GM21529 (cell line): Measurements from ENCODE around the gene BMP7.
"Not testable (repeated sequence)": the region's sequence is repeated elsewhere in the genome, so short reads cannot be mapped to it uniquely, and the experiment has no call there.

ENCODE experiments used
- ATAC-seq: cut with Tn5 transposase; IDR thresholded peaks from one replicate; pipeline ENCODE4 v1.9.1; 2021; ENCODE audit not compliant: unreplicated experiment

Gene BMP7

GRCh38 chr20:57195023-57195422, 71.4 kb downstream of the BMP7 start:
- no peak for ATAC-seq

DNA sequence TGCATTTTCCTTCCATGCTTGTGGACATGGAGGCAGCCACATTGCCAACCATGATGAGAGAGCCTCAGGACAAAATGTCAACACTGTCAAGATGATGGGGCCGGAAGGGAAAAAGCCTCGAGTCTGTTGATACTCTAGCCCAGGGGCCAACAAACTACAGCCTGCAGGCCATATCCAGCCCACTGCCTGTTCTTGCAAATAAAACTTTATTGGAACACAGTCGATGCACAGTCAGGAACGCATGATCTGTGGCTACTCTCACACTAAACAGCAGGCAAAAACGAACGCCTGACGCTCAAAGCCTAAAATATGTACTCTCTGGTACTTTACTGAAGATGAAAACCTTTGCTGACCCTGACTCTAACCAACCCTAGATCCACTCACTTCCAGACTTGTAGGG, 72.3 kb downstream of the BMP7 start:
- ATAC-seq = no peak

DNA sequence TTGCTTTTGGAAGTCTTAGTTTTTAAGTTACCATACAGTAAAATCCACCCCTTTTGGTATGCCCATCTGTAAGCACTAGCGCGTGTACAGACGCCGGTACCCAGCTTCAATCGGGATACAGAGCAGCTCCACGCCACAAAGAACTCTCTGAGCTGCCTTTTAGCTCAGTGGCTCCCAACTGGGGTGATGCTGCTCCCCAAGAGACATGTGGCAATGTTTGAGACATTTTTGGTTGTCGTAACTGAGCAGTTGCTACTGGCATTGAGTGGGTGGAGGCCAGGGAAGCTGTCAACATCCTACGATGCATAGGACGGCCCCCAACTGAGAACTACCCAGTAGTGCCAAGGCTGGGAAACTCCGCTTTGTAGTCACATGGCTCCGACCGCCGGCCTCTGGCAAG, 73.3 kb downstream of the BMP7 start:
- no peak for ATAC-seq

DNA sequence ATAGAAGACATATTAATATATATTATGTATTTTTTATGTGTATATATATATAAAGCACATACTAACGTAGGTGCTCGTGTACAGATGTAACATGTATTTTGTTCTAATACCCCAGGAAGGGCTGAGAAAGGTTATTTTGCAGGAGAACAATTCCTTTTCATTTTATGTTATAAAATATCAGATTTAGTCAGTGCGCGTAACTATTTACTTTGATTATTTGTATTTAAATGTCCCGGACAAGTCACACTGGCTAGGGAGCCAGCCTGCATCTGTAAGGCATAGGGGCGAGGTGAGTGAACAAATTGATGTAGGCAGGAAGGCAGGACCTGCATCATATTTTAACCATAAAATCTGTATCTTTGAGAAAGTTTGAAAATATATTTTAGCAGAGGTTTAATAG, 74.1 kb downstream of the BMP7 start:
- no peak for ATAC-seq

- ATAC-seq = not testable (repeated sequence)
Observed at GRCh38 chr20:57191265-57191638, 75.2 kb downstream of the BMP7 start.

DNA sequence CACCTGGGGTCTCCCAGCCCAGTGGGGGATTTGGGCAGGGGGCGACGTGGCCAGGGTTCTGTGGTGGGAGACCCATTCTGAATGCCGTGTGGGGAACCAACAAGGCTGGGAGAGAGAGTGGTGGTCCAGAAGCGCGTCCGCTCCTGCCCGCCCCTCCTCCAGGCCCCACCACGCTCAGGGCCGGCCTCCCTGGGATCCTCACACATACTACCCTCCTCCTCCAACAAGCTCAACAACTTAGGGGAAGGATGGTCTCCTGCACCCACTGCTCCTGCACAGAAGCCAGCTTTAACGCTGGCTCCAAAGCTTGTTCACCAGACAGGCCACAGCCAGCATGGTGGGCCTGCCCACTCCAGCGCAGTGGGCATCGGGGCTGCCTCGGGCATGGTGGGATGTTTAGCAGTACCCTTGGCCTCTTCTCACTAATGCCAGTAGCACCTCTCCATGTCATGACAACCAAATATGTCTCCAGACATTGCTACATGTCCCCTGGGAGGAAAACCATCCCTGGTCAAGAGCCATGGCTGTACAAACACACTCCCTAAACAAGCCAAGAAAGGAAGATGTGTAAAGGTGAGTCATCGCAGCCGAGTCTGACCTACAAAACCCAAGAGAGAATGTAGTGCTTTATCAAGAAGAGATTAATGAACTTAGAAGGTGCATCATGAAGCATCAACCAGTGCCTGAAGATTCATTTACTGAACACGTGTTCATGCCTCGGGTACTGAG, 75.7 kb downstream of the BMP7 start:
- no peak for ATAC-seq

DNA sequence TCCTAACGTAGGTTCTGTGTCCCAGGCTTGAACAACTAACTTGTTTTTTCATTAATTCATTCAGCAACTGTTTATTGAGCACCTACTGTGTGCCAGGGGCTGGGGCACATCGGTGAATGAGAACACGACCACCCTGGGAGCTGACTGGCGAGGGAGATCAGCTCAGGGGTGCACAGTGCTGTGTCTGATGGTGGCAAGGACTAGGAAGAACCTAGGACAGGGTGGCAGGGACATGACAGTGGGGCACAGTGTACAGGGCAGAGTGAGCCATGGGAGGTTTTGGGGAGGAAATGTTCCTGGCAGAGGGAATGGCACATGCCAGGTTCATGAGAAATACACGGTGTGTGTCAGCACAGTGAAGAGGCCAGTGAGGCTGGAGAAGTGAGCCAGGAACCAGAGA, 76.7 kb downstream of the BMP7 start:
- ATAC-seq = no peak

GRCh38 chr20:57188576-57189079, 77.8 kb downstream of the BMP7 start:
- no peak for ATAC-seq

DNA sequence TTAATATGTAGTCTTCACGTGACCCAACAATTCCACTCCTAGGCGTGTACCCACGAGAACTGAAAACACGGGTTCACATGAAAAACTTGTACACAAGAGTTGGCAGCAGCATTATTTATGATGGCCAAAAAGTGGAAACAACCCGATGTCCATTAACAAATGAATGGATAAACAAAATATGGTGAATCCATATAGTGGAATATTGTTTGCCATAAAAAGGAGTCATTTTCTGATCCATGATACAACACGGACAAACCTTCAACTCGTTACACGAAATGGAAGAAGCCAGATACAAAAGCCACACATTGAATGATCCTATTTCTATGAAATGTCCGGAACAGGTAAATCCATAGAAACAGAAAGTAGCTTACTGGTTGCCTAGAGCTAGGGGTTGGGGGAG, 78.4 kb downstream of the BMP7 start:
- no peak for ATAC-seq

DNA sequence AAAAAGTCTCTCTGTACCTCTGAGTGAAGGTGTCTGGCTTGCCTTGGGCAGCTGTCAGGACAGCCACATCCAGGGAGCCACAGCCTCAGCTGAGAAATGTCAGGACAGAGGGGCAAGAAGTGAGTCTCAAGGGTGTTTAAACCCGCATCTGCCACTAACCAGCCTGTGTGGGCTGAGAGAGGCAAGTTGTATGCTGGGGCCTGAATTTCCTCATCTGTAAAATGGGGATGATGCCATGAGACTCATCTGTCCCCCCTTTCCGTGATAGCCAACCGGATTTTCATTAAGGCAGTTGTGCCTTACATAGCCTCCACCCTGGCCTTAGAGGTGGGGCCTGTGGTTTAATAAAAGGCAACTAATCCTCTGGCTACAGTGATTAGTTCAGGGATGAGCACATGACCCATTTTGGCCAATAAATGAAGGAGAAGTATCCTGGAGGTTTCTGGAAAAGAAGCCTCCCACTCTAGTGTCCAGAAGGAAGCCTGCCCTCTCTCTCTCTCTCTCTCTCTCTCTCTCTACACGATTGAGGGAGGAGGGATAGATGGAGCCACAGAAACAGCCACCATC, 79.3 kb downstream of the BMP7 start:
- no peak for ATAC-seq

DNA sequence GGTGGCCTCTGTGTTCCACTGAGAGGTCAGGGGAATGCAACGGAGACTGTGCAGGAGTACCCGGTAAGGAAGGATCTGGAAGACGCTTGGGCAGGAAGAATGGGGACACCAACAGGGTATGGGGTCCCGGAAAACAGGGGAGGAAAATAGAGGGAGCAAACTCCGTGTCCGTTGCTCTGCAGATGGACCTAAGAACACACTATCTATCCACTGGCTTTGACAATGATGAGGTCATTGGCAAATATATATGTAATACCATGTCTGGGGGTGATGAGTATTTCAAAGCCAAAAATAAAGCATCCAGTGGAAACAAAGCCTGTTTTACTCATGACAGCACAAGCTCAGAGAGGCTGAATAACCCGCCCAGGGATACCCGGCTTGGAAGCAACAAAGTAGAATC, 80.2 kb downstream of the BMP7 start:
- no peak for ATAC-seq

DNA sequence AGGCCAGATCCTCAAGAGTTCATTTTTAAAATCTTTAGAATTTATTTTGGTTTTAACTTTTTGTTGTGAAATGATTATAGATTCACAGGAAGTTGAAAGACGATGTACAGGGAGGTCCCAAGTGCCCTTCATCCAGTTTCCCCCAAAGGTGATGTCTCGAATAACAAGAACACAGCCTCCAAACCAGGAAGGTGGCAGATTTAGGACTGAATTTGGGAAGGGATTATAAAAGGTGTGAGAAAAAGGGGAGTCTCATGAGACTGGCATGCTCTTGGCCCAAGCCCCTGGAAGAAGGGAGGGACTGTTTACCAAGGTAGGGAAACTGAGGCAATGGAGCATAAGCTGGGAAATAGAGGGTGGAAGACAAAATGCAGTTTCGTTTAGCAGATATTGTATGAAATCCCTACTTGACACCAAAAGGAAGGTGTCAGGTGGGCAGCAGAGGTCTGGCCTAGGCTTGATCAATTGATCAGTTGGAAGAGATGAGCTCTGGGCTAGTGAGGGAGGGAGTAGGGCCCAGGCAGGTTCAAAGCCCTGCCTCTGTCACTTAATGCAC, 81.2 kb downstream of the BMP7 start:
- ATAC-seq = no peak

DNA sequence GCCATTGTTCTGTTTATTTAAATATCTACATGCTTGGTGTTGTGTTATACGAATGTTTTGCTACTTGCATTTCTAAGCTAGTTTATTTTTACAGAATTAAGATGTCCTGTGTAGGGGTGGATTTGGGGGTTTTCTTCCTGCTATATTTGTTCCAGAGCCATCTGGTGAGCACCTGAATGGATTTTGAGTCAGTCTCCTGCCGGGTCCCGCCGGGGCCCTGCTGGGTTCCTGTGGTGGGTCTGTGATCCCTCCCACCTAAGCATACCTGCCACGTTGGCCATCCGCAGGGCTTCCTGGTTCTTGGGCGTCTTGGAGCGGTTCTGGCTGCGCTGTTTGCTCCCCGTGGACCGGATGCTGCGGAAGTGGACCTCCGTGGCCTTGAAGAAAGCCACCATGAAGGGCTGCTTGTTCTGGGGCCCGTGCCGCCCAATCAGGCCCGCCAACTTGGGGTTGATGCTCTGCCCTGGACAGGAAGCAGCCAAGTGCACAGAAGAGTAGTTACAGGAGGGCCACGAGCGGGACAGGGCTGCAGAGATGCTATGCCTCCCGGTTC, 82.9 kb downstream of the BMP7 start:
- no peak for ATAC-seq

DNA sequence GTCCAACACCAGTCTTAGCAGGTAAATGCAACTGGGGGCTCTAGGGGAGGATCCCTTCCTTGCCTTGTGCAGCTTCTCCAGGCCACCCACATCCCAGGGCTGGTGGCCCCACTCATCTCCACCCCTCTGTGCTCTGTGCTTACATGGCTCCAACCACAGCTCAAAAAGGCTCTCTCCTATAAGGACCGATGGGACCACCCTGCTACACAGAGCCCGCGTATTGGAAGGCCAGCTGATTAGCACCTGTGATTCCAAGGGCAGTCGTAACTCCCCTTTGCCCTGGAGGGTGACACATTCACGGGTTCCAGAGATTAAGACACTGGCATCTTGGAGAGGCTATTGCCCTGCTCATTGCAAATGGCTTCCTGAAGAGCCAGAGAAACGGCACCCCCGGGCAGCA, 84.8 kb downstream of the BMP7 start:
- ATAC-seq = no peak

- ATAC-seq = no peak
Observed at GRCh38 chr20:57180954-57181353, 85.5 kb downstream of the BMP7 start.

GRCh38 chr20:57180387-57180786, 86.1 kb downstream of the BMP7 start:
- ATAC-seq = no peak

DNA sequence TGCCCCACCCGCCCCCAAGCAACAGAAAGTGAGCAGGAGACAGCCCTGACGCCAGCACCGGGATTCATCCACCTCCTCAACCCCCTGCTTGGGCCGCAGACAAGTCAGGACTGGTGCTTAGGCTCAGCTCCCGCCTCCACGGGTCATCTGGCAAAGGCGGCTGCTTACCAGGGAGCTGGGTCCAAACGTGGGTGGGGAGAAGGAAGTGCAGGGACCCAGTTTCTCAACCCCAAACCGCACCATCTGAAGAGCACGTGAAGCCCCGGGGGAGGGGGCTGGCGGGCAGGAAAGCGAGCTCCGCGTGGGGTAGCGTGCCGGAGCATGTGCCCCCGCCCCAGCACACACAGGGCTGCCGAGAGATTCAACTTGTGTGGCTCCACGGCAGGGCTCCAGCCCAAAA, 87.2 kb downstream of the BMP7 start:
- no peak for ATAC-seq

DNA sequence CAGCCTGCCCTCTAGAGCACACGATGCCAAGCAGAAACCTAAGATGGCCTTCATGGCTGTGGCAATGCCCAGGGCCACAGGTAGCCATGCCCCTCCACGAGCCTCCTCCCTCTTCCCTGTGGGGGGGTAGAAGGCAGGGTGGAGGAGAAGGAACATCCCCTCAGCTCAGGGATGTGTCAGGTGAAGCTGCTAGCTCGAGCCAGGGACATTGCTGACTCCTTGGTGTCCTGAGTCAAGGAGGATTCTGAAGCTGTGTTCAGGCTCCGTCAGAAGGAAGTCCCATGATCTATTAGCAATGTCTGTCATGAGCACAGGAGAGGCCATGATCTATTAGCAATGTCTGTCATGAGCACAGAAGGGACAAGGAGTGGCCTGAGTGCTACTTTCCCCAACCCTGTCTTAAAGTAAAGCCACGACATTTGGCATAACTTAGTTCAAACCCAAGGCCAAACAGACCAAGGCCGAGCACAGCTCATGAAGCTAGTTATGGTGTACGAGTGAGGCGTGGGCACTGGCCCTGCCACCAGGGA, 87.8 kb downstream of the BMP7 start:
- ATAC-seq = no peak

- no peak for ATAC-seq
Observed at GRCh38 chr20:57177636-57178280, 88.7 kb downstream of the BMP7 start.

- no peak for ATAC-seq
Observed at GRCh38 chr20:57176842-57177241, 89.6 kb downstream of the BMP7 start.

- ATAC-seq = no peak
Observed at GRCh38 chr20:57175397-57176010, 90.9 kb downstream of the BMP7 start.
